HCT116 (cell line): ENCODE measurements around the gene HIGD2A.

Source experiments
- JUND ChIP-seq: IDR thresholded peaks from 2 replicates; pipeline ENCODE4 v1.6.1; 2012
- RAD21 ChIP-seq: IDR thresholded peaks from 2 replicates; pipeline ENCODE4 v1.6.1; 2012; ENCODE audit warnings: low read depth, mild to moderate bottlenecking
- TF ChIP-seq, protein P1 (sequence below), 3 experiments: fragments of 200-600 bp in 1 of 3; sonication (generic) in 1 of 3; IDR thresholded peaks in 2 of 3; conservative IDR thresholded peaks in 1 of 3; 2 replicates each; pipeline ENCODE4 v1.5.1; 2012 to 2017; ENCODE audit warnings: low read depth in 2 of 3, low read length in 2 of 3, antibody characterized with exemption in 1 of 3, borderline replicate concordance in 1 of 3, control low read depth in 1 of 3, mild to moderate bottlenecking in 1 of 3, mixed read lengths in 1 of 3, mixed run types in 1 of 3, moderate library complexity in 1 of 3; ENCODE audit not compliant: insufficient read depth in 1 of 3

DNA sequence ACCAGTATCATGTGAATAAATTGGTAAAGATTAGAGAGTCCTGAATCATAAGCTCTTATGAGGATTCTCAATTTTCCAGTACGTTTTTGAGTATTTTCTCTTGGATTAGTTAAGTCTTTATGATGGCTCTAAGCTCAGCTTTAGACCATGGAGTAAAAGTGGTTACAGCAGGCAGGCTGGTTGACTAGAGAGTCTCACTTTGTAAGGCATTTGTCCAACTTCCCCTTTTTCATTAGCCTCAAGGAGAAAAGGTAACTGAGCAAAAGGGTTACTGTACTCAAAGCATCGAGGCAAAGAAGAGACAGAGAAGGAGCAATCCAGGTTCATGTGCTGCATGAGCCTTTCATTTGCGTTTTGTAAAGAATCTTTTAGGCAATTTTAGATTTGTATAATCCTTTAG lies 8.7 kb upstream of the HIGD2A start:
- no peak for TF ChIP-seq JUND
- TF ChIP-seq, protein P1, sequence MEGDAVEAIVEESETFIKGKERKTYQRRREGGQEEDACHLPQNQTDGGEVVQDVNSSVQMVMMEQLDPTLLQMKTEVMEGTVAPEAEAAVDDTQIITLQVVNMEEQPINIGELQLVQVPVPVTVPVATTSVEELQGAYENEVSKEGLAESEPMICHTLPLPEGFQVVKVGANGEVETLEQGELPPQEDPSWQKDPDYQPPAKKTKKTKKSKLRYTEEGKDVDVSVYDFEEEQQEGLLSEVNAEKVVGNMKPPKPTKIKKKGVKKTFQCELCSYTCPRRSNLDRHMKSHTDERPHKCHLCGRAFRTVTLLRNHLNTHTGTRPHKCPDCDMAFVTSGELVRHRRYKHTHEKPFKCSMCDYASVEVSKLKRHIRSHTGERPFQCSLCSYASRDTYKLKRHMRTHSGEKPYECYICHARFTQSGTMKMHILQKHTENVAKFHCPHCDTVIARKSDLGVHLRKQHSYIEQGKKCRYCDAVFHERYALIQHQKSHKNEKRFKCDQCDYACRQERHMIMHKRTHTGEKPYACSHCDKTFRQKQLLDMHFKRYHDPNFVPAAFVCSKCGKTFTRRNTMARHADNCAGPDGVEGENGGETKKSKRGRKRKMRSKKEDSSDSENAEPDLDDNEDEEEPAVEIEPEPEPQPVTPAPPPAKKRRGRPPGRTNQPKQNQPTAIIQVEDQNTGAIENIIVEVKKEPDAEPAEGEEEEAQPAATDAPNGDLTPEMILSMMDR (IDR thresholded peaks at IDR 0.05 in 2 of 3, conservative IDR thresholded peaks at IDR 0.05 in 1 of 3; ENCODE audit: borderline replicate concordance in 1 of 3, insufficient read depth in 1 of 3, low read depth in 2 of 3, low read length in 2 of 3): no peak
- TF ChIP-seq RAD21: no peak
